Progenitor cell of endocrine pancreas (in vitro differentiated cells): ENCODE results near the gene NEMP2. TPM values are rescaled to one million over a fixed set of nuclear protein-coding genes. Genes with fewer than 3 reads are reported as not detected.

Source experiments
- DNase-seq: peaks from one replicate; pipeline ENCODE4 v3.0.0; 2021; ENCODE audit warnings: low spot score; ENCODE audit not compliant: unreplicated experiment
- H3K27ac Mint-ChIP-seq: 2 replicates; pipeline ENCODE4 v1.8.0; 2021; ENCODE audit warnings: mild to moderate bottlenecking, moderate library complexity, mixed read lengths
- H3K27me3 Mint-ChIP-seq: 2 replicates; pipeline ENCODE4 v1.8.0; 2021; ENCODE audit warnings: mixed read lengths
- H3K36me3 Mint-ChIP-seq: 2 replicates; pipeline ENCODE4 v1.8.0; 2022; ENCODE audit warnings: mixed read lengths; ENCODE audit not compliant: insufficient read depth
- H3K4me1 Mint-ChIP-seq: 2 replicates; pipeline ENCODE4 v1.8.0; 2021; ENCODE audit warnings: low read depth, mixed read lengths
- H3K4me3 Mint-ChIP-seq: 2 replicates; pipeline ENCODE4 v1.8.0; 2021; ENCODE audit warnings: low read depth, mild to moderate bottlenecking, moderate library complexity, mixed read lengths
- H3K9me3 Mint-ChIP-seq: 2 replicates; pipeline ENCODE4 v1.8.0; 2021; ENCODE audit warnings: low read depth, mixed read lengths
- CTCF ChIP-seq: fragments of 200-600 bp; sonication (generic); IDR thresholded peaks from one replicate; pipeline ENCODE4 v1.5.0; 2021; ENCODE audit warnings: antibody characterized with exemption, mild to moderate bottlenecking; ENCODE audit not compliant: unreplicated experiment
- total RNA-seq: library from RNA; stranded (reverse); gene quantifications from 2 replicates; pipeline ENCODE4 v1.2.1, GENCODE V29; 2021

NEMP2 gene
- total RNA-seq, 1 donor from 2014 or later = 10.2 TPM

GRCh38 chr2:190537765-190538164 is 3.2 kb upstream of the NEMP2 start:
- Mint-ChIP-seq H3K27ac (no peak overlapping the region), H3K4me3 (no peak overlapping the region), H3K36me3 (peaks cover 32% of the 10 kb centered on the region), H3K4me1 (peaks cover 16% of the 10 kb centered on the region), H3K9me3 (peaks cover 36% of the 10 kb centered on the region), H3K27me3 (no peaks in the 10 kb centered on the region)
- DNase-seq = no peak
- TF ChIP-seq CTCF = no peak

GRCh38 chr2:190535586-190535985 is 1.1 kb upstream of the NEMP2 start:
- TF ChIP-seq CTCF = no peak
- no peaks in the 10 kb centered on the region for H3K27me3 Mint-ChIP-seq
- H3K27ac Mint-ChIP-seq = peak overlapping the region; percentile 27
- H3K4me3 Mint-ChIP-seq = peak overlapping the region; percentile 52
- H3K36me3 Mint-ChIP-seq = peaks cover 18% of the 10 kb centered on the region
- no peak for DNase-seq
- peaks cover 17% of the 10 kb centered on the region for H3K9me3 Mint-ChIP-seq
- peaks cover 18% of the 10 kb centered on the region for H3K4me1 Mint-ChIP-seq

GRCh38 chr2:190535121-190535439 is 558 bp upstream of the NEMP2 start:
- TF ChIP-seq CTCF = no peak
- Mint-ChIP-seq H3K4me3 (peak overlapping the region; percentile 80), H3K9me3 (peaks cover 14% of the 10 kb centered on the region)

GRCh38 chr2:190533968-190534309 is 583 bp downstream of the NEMP2 start:
- peaks cover 8% of the 10 kb centered on the region for H3K36me3 Mint-ChIP-seq
- no peak for DNase-seq
- H3K27me3 Mint-ChIP-seq = no peaks in the 10 kb centered on the region

More at GRCh38 chr2:190535121-190535439, 558 bp upstream of the NEMP2 start:
- DNase-seq = no peak
- peaks cover 15% of the 10 kb centered on the region for H3K36me3 Mint-ChIP-seq
- peak overlapping the region; percentile 94 for H3K27ac Mint-ChIP-seq
- H3K4me1 Mint-ChIP-seq = peaks cover 22% of the 10 kb centered on the region
- no peaks in the 10 kb centered on the region for H3K27me3 Mint-ChIP-seq

GRCh38 chr2:190533175-190533967 is 1.2 kb downstream of the NEMP2 start:
- TF ChIP-seq CTCF = no peak
- Mint-ChIP-seq H3K36me3 (peaks cover 3% of the 10 kb centered on the region), H3K27ac (peak overlapping the region; percentile 98), H3K27me3 (no peaks in the 10 kb centered on the region), H3K9me3 (peaks cover under 1% of the 10 kb centered on the region), H3K4me3 (peak overlapping the region; percentile 90), H3K4me1 (peaks cover 34% of the 10 kb centered on the region)
- DNase-seq = no peak

More at GRCh38 chr2:190533968-190534309, 583 bp downstream of the NEMP2 start:
- Mint-ChIP-seq H3K4me3 (peak overlapping the region; percentile 90), H3K27ac (peak overlapping the region; percentile 98), H3K9me3 (peaks cover 6% of the 10 kb centered on the region), H3K4me1 (peaks cover 29% of the 10 kb centered on the region)
- no peak for TF ChIP-seq CTCF
